Midbrain (tissue), 1 donor: Measurements from ENCODE around the gene ERBB4.

ENCODE experiments used
- DNase-seq: peaks from one replicate; lab custom pipeline; 2025; lab: John Stamatoyannopoulos, UW

Gene ERBB4

GRCh38 chr2:212005085-212005671 lies 533.4 kb downstream of the ERBB4 start:
- DNase-seq, result peak; percentile 23

DNA sequence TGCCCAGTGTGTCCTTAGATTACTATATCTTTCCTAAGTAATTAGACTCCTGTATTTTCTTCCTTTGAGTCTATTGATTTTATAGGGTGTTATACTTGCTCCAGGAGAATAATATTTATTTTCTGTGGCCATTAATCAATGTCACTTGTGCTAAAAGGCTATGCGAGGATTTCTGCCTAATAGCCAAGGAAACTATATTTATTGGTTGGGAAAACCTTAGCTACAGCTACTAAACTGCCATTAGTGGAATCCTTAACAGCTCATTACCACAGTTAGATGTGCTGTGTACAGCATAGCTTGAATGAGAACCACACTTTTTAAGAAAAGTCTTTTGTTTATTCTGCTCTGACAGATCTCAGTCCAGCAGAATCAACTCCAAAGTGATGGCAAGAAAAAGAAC lies 537.3 kb downstream of the ERBB4 start:
- DNase-seq, result peak; percentile 6

- no peak for DNase-seq
Observed at GRCh38 chr2:211996857-211997256, 541.7 kb downstream of the ERBB4 start.

- DNase-seq, result no peak
Observed at GRCh38 chr2:211994806-211995205, 543.8 kb downstream of the ERBB4 start.

DNA sequence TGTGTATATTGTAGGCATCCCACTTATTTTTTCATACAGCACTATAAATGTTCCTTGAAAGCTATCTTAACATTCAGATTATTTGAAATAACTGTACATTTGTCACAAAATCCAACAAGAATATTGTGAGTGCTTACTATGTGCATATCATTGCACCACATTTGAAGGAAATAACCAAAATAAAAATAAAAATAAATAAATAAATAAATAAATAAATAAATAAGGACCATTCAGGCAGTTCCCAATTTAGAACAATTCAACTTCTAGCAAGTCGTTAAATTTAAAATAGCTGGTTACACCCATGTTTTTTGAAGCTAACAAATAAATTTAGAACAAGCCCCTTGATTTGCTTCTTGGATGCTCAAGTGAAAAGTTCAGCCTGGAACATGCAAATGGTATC lies 548.3 kb downstream of the ERBB4 start:
- DNase-seq, result no peak

DNA sequence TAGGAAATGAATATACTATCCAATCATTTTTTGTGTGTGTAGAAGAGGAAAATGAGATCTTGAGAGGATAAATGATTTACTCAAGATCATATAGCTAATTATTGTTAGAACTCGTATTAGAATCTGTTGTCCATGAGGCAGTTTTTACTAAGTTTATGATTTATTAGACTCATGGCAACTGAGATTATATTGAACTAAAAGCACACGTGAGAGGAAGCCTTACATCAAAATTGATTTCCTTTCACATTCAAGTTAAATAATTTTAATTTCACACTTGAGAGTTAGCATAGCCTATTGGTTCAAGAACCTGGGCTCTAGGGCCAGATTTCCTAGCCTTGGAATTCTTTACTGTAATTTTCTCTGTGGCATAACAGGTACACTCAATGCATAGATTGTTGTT lies 552.3 kb downstream of the ERBB4 start:
- no peak for DNase-seq

GRCh38 chr2:211985393-211985792 lies 553.2 kb downstream of the ERBB4 start:
- no peak for DNase-seq

DNA sequence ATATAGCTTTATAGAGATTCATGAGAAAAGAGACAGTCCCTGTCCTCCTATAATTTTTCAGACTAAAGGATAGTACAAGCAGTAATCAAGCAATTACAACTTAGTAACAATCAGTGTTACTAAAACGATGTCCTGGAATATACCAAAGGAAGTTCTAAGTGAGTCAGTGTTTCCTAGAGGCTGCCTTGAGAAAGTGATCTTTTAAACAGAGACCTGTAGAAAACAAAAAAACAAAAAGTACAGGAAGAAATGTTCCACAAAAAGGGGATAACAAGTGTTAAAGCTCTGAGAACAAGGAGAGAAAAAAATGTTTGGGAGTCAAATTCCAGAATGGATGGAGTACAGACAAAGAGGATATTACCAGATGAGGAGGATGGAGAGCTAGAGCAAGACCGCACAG lies 556.4 kb downstream of the ERBB4 start:
- DNase-seq, result no peak

- DNase-seq, result no peak
Observed at GRCh38 chr2:211981451-211981850, 557.2 kb downstream of the ERBB4 start.

GRCh38 chr2:211976076-211976475 lies 562.5 kb downstream of the ERBB4 start:
- no peak for DNase-seq

GRCh38 chr2:211967234-211967633 lies 571.4 kb downstream of the ERBB4 start:
- no peak for DNase-seq

DNA sequence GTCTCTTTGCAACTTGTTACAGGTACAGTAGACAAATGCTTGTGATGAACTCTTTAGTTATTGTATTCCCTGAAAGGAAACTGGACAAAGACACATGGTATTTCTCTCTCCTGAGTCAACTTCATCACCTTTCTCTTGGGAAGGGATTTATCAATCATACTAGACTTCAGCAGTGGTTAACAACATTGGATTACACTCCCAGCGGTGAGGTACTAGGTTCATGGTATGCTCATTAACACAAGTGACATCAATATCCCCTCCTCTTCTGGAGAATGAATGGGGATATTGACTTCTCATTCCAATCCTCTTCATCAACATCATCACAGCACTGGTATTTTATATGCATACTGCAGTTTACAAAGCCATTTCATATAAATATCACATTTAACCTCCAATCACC lies 574.6 kb downstream of the ERBB4 start:
- DNase-seq, result no peak

- DNase-seq, result no peak
Observed at GRCh38 chr2:211957799-211958198, 580.8 kb downstream of the ERBB4 start.

- no peak for DNase-seq
Observed at GRCh38 chr2:211955648-211956047, 583.0 kb downstream of the ERBB4 start.

- no peak for DNase-seq
Observed at GRCh38 chr2:211948932-211949331, 589.7 kb downstream of the ERBB4 start.

DNA sequence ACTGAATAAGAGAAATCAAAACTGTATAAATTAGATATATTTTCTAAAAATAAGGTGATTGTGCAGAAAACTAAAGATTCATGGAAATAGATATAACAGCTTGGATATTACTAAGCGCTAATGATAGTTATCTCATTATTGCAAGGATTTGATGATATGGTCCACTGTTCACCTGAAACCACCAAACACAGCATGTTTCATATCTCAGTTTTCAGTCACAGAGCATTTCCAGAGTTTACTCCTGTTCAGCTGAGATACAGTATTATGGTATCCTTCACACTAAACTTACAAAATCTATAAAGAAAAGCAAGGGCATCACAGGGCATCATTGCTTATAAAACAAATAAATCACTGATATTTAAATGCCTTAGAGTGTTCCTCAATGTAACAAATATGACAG lies 591.6 kb downstream of the ERBB4 start:
- DNase-seq, result no peak

DNA sequence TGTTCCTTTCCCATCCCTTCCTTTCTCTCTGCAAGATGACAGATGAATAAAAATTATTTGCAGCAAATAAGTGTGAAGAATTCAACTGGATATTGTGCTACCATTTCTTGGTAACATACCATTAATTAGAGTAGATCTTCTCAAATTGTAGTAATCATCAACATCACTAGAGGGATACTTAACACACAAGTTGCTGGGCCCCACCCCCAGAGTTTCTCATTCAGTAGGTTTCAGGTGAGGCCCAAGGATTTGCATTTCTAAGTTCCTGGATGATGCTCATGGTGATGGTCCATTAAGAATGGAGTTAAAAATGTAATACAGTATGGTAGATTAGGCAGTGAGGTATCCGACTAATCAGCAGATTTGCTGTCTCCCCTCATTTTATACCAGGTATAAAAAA lies 594.0 kb downstream of the ERBB4 start:
- DNase-seq, result no peak

GRCh38 chr2:211942153-211942552 lies 596.4 kb downstream of the ERBB4 start:
- no peak for DNase-seq

GRCh38 chr2:211941216-211941747 lies 597.3 kb downstream of the ERBB4 start:
- no peak for DNase-seq

- no peak for DNase-seq
Observed at GRCh38 chr2:211939177-211939576, 599.4 kb downstream of the ERBB4 start.

DNA sequence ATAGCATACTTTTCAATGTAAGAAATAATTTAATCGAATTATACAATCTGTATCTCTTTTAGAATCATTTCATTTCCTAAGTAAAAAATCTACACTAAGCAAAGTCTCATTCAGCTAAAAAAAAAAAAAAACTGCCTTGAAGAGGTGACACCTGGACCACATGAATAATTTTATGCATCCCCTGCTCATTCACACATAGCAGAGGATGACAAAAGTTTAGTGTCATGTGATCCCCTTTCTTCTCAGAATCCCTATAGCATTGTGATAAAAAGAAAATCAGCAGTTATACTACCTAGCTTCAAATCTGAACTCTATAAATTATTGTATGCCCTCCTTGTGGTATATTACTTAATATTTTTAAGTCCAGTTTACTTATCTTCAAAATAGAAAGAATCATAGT lies 603.8 kb downstream of the ERBB4 start:
- DNase-seq, result no peak

GRCh38 chr2:211931314-211931713 lies 607.3 kb downstream of the ERBB4 start:
- no peak for DNase-seq

DNA sequence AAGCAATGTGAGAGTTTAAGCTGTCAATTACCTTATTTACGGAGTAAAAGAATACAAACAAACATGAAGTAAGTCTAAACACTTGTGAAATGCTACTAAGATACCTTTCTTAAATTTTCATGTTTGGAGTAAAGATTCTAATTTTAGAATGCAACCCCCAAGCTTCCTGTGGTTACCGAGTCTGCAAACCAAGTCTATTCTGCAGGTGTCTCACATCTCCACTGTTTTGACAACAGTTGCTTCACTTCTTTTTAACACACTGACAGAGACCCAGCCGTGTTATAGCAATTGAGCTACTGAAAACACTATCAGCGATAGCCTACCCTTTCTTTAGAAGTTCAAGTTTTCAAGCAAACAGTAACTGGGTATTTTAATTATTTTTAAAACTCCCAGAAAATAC lies 608.3 kb downstream of the ERBB4 start:
- no peak for DNase-seq

- no peak for DNase-seq
Observed at GRCh38 chr2:211928201-211928600, 610.4 kb downstream of the ERBB4 start.
